Upper lobe of left lung (tissue), 6 donors: Measurements from ENCODE around the gene CD300LF. TPM values are rescaled to one million over a fixed set of nuclear protein-coding genes. Genes with fewer than 3 reads are reported as not detected.

ENCODE experiments used
- ATAC-seq, 2 donors: fragments of 200-7000 bp; cut with Tn5 transposase; one replicate each; pipeline ENCODE4 v1.9.1; 2022; ENCODE audit warnings: mild to moderate bottlenecking in 2 of 2, moderate library complexity in 2 of 2; ENCODE audit not compliant: low FRiP score in 2 of 2
- DNase-seq, 2 donors: peaks; one replicate each; pipeline ENCODE4 v3.0.0-alpha.2; 2019 to 2020
- H3K27ac ChIP-seq, 4 donors: fragments of 200-600 bp; sonication (generic); one replicate each; pipeline ENCODE4 v1.5.1; 2016 to 2019
- H3K27me3 ChIP-seq, 4 donors: fragments of 200-600 bp; sonication (generic); one replicate each; pipeline ENCODE4 v1.5.1; 2017 to 2019
- H3K36me3 ChIP-seq, 4 donors: fragments of 200-600 bp; sonication (generic); one replicate each; pipeline ENCODE4 v1.5.1; 2016 to 2019
- H3K4me1 ChIP-seq, 4 donors: fragments of 200-600 bp; sonication (generic); one replicate each; pipeline ENCODE4 v1.5.1; 2018 to 2019
- H3K4me3 ChIP-seq, 4 donors: fragments of 200-600 bp; sonication (generic); one replicate each; pipeline ENCODE4 v1.5.1; 2017 to 2019; ENCODE audit warnings: mild to moderate bottlenecking in 2 of 4, moderate library complexity in 1 of 4
- H3K9me3 ChIP-seq, 4 donors: fragments of 200-600 bp; sonication (generic); one replicate each; pipeline ENCODE4 v1.5.1; 2018 to 2019
- EP300 ChIP-seq, 4 donors: sonication (generic); formaldehyde crosslinking; IDR thresholded peaks; one replicate each; pipeline ENCODE4 v1.5.1; 2017; ENCODE audit warnings: antibody characterized with exemption in 4 of 4, control low read depth in 2 of 4
- POLR2A ChIP-seq, 4 donors: fragments of 450-650 bp; IDR thresholded peaks; one replicate each; pipeline ENCODE4 v1.5.1; 2016 to 2017; ENCODE audit warnings: antibody characterized with exemption in 4 of 4, mild to moderate bottlenecking in 2 of 4
- POLR2AphosphoS5 ChIP-seq, 2 donors: sonication (generic); formaldehyde crosslinking; IDR thresholded peaks; one replicate each; pipeline ENCODE4 v1.5.1; 2017; ENCODE audit warnings: antibody characterized with exemption in 2 of 2
- WGBS, 2 donors: methylation state at CpG; one replicate each; pipeline ENCODE4 v1.1.5; 2017 to 2018; 5-methylcytosine and 5-hydroxymethylcytosine counted together
- total RNA-seq, 6 donors: library from RNA; depleted of rRNA in 4 of 6; stranded (reverse); fragments of >200 nt in 4 of 6; gene quantifications; one replicate each; pipeline versions ENCODE4 v1.1.0 to v1.2.1, GENCODE V29; 2016 to 2021
- TF ChIP-seq, protein P1 (sequence below), 6 experiments: fragments of 450-650 bp in 4 of 6; fragments of 200-600 bp in 2 of 6; sonication (generic) in 2 of 6; IDR thresholded peaks; one replicate each; pipeline ENCODE4 v1.5.1; 2016 to 2019; ENCODE audit warnings: antibody characterized with exemption in 6 of 6
- donor health status: DM: no; HTN: no; CAD: no; lungs with moderate emphysema.
- donor health status: DM: no; HTN: yes; CAD: no; lungs with severe emphysema.

CD300LF gene
- total RNA-seq, 6 donors from 2014 or later = 14.5 to 70.2 (median 33.4) TPM

DNA sequence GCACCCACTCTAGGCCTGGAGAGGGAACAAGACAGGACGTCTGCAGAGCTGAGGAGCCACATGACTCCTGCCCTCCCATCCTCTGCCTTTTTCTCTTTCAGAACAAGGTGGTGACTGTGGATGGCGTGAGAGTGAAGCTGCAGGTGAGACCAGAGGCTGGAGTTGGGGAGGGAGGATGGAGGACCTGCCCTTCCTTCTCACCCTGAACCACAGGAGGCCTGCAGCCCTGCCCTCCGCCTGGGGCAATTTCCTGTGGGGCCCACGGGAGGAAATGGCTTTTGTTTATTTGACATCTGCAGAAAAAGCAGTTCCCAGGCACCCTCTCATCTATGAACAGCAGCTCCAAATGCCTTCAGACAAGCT is 29.4 kb upstream of the CD300LF start:
- TF ChIP-seq POLR2A (IDR thresholded peaks at IDR 0.05) (no peak), POLR2AphosphoS5 (IDR thresholded peaks at IDR 0.05) (peak in 1 of 2 donors; percentile 37), EP300 (IDR thresholded peaks at IDR 0.05) (no peak)
- TF ChIP-seq, protein P1, sequence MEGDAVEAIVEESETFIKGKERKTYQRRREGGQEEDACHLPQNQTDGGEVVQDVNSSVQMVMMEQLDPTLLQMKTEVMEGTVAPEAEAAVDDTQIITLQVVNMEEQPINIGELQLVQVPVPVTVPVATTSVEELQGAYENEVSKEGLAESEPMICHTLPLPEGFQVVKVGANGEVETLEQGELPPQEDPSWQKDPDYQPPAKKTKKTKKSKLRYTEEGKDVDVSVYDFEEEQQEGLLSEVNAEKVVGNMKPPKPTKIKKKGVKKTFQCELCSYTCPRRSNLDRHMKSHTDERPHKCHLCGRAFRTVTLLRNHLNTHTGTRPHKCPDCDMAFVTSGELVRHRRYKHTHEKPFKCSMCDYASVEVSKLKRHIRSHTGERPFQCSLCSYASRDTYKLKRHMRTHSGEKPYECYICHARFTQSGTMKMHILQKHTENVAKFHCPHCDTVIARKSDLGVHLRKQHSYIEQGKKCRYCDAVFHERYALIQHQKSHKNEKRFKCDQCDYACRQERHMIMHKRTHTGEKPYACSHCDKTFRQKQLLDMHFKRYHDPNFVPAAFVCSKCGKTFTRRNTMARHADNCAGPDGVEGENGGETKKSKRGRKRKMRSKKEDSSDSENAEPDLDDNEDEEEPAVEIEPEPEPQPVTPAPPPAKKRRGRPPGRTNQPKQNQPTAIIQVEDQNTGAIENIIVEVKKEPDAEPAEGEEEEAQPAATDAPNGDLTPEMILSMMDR (IDR thresholded peaks at IDR 0.05) = no peak
- 17 to 32% methylated on average over 3 to 4 of the region's 4 CpGs for WGBS, 2 donors
- ATAC-seq (no peak), DNase-seq (peak in 1 of 2 donors; percentile 60)
- peaks cover 0 to 12% (median 2%) of the 10 kb centered on the region in 4 donors for H3K27me3 ChIP-seq
- peaks cover 62 to 90% (median 66%) of the 10 kb centered on the region in 4 donors for H3K4me1 ChIP-seq
- peak overlapping the region in 3 of 4 donors; percentile 39 to 71 (median 42) for H3K27ac ChIP-seq
- no peaks in the 10 kb centered on the region for H3K36me3 ChIP-seq
- H3K4me3 ChIP-seq = no peak overlapping the region
- H3K9me3 ChIP-seq = no peaks in the 10 kb centered on the region

DNA sequence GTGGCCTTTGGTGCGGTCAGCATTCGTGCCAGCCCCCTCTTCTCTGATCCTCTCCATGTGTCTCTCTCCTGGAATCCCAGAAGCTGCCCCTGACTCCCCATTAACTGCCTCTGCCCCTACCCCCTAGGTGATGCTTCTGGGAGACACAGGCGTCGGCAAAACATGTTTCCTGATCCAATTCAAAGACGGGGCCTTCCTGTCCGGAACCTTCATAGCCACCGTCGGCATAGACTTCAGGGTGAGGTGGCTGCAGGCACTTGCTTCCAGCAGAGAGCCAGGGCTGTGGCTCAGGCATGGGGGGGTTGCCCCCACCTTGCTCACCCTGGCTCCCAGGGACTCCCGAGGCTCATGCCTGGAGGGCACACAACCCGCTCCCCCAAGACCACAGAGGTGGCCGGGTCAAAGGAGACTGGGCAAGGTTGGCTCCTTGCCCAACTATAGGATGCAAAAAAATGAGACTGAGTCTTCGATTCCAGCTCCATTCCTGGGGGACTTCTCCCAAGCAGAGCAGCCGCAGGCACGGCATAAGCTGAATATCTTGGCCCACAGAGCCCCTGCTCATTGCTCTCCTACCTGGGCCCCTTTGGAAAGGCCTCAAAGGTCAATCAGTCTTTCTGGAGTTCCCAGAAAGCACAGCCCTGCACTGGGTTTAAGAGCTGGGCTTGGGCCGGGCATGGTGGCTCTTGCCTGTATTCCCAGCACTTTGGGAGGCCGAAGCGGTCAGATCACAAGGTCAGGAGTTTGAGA is 28.1 kb upstream of the CD300LF start:
- Histone ChIP-seq H3K9me3 (no peaks in the 10 kb centered on the region), H3K4me3 (no peak overlapping the region), H3K27ac (peak overlapping the region in 1 of 4 donors; percentile 17), H3K27me3 (peaks cover 0 to 12% (median 2%) of the 10 kb centered on the region in 4 donors), H3K4me1 (peaks cover 59 to 90% (median 64%) of the 10 kb centered on the region in 4 donors), H3K36me3 (no peaks in the 10 kb centered on the region)
- no peak for ATAC-seq
- 83 to 87% methylated on average over 12 to 17 of the region's 17 CpGs for WGBS, 2 donors
- TF ChIP-seq POLR2AphosphoS5 (IDR thresholded peaks at IDR 0.05) (no peak), POLR2A (IDR thresholded peaks at IDR 0.05) (no peak), EP300 (IDR thresholded peaks at IDR 0.05) (no peak)
- TF ChIP-seq, protein P1 (IDR thresholded peaks at IDR 0.05) = no peak
- DNase-seq = no peak

DNA sequence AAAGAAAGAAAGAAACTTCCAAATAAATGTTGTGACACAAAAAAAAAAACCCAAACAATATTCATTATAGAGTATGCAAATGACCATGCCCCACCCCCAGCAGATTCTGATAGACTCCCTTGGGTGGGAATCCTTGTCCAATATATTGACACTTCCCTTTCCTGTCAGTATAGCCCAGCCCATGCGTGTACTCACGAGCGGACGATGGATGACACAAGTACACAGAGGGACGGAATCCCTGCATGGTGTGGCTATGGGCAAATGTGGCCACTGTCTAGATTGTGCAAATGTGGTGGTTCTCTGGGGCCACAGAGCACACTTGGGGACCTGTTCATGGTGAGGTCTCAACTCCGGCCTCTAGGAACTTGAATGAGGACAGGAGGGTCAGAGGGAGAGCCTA is 27.4 kb upstream of the CD300LF start:
- ATAC-seq (no peak), DNase-seq (no peak)
- TF ChIP-seq EP300 (IDR thresholded peaks at IDR 0.05) = no peak
- TF ChIP-seq, protein P1 (IDR thresholded peaks at IDR 0.05) = no peak
- no peak for TF ChIP-seq POLR2A (IDR thresholded peaks at IDR 0.05)
- no peak for TF ChIP-seq POLR2AphosphoS5 (IDR thresholded peaks at IDR 0.05)
- H3K27ac ChIP-seq = peak overlapping the region in 1 of 4 donors; percentile 17
- WGBS, 2 donors = 70 to 72% methylated on average over 6 of the region's 6 CpGs
- H3K36me3 ChIP-seq = no peaks in the 10 kb centered on the region
- H3K4me1 ChIP-seq = peaks cover 53 to 85% (median 59%) of the 10 kb centered on the region in 4 donors
- no peaks in the 10 kb centered on the region for H3K9me3 ChIP-seq
- no peak overlapping the region for H3K4me3 ChIP-seq
- peaks cover 0 to 12% (median 2%) of the 10 kb centered on the region in 4 donors for H3K27me3 ChIP-seq

DNA sequence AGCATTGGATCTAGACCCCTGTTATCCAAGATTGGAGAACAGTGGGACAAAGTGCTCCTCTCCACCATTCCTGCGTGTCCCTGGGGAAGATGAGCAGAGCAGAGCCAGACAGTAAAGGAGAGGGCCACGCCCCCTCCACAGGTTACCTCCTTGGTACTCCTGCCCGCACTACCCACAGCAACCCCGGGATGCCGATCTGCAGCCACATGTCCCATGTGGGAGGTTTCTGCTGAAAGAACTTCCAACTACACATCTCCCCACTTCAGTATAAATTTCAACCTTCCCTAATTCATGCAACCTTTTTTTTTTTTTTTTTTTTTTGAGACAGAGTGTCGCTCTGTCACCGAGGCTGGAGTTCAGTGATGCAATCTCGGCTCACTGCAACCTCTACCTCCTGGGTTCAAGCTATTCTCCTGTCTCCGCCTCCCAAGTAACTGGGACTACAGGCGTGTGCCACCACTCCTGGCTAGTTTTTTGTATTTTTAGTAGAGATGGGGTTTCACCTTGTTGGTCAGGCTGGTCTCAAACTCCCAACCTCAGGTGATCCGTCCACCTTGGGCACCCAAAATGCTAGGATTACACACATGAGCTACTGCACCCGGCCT is 26.6 kb upstream of the CD300LF start:
- H3K27me3 ChIP-seq = peaks cover 0 to 12% (median 2%) of the 10 kb centered on the region in 4 donors
- H3K9me3 ChIP-seq = no peaks in the 10 kb centered on the region
- WGBS, 2 donors = 65 to 72% methylated on average over 12 of the region's 12 CpGs
- DNase-seq = no peak
- H3K27ac ChIP-seq = peak overlapping the region in 1 of 4 donors; percentile 81
- H3K4me3 ChIP-seq = no peak overlapping the region
- peaks cover 46 to 77% (median 51%) of the 10 kb centered on the region in 4 donors for H3K4me1 ChIP-seq
- no peak for ATAC-seq
- TF ChIP-seq, protein P1 (IDR thresholded peaks at IDR 0.05) = no peak
- TF ChIP-seq POLR2AphosphoS5 (IDR thresholded peaks at IDR 0.05) = no peak
- TF ChIP-seq EP300 (IDR thresholded peaks at IDR 0.05) = no peak
- TF ChIP-seq POLR2A (IDR thresholded peaks at IDR 0.05) = no peak
- H3K36me3 ChIP-seq = no peaks in the 10 kb centered on the region
